Cardiac ventricle fibroblast (primary cell): ENCODE results near the gene NIPSNAP3A. TPM values are rescaled to one million over a fixed set of nuclear protein-coding genes. Genes with fewer than 3 reads are reported as not detected.

Experiments used
- total RNA-seq: library from RNA; depleted of rRNA; stranded (reverse); fragments of >200 nt; gene quantifications from 2 replicates; pipeline ENCODE4 v1.2.3, GENCODE V29; 2015

Gene NIPSNAP3A
- 11.0 and 13.2 TPM in 2 replicates for total RNA-seq

DNA sequence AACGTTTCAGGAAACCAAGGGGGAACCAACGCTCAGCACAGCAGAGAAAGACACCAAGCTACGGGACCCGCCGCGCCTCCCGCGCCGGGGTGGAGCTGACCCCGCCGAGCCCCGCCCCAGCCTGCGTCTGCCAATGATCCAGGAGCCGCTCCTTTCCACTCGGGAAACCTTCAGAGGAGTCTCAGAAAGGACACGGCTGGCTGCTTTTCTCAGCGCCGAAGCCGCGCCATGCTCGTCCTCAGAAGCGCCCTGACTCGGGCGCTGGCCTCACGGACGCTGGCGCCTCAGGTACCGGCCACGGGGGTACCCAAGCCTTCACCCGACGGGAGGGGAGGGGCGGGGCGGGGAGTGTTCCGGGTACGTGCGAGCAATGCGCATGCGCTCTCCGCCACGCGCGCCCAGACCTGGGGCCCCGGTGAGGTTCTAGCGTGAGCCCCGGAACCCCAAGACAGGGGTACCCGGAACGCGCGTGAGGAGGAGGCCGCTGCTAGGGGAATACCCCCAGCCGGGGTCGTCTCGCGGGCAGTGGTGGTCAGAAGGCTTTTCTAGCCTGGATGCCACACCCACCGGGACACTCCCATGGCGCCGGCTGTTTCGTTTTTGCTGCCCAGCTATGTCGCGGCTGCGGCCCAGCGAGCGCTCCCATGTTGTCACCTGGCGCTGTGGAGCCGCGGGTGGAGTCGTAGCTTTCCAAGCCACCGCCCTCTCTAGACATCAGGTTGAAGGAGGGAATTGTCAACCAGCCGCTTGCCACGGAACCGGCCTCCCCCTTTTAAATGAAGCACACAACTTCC, at the start of gene NIPSNAP3A:
NIPSNAP3A (plus strand) TSS at position 119 of the 794 bp plus-strand sequence; CDS start at position 229, 110 bp downstream.

Other genes starting within 250 kb of the NIPSNAP3A start
- not detected in 2 replicates for gene OR13F1, start 243.4 kb upstream of the NIPSNAP3A start, total RNA-seq
- not detected in 2 replicates for gene OR13C4, start 220.5 kb upstream of the NIPSNAP3A start, total RNA-seq
- gene OR13C3, start 210.8 kb upstream of the NIPSNAP3A start, total RNA-seq = not detected in 2 replicates
- not detected in 2 replicates for gene OR13C8, start 178.5 kb upstream of the NIPSNAP3A start, total RNA-seq
- gene OR13C5, start 148.3 kb upstream of the NIPSNAP3A start, total RNA-seq = not detected in 2 replicates
- gene OR13C2, start 142.1 kb upstream of the NIPSNAP3A start, total RNA-seq = not detected in 2 replicates
- gene OR13C9, start 129.5 kb upstream of the NIPSNAP3A start, total RNA-seq = not detected in 2 replicates
- gene OR13D1, start 53.2 kb upstream of the NIPSNAP3A start, total RNA-seq = not detected in 2 replicates
- gene NIPSNAP3B, start 16.4 kb downstream of the NIPSNAP3A start, total RNA-seq = 0.25 and 0.29 TPM in 2 replicates
- 32.9 and 38.1 TPM in 2 replicates for gene ABCA1, start 180.5 kb downstream of the NIPSNAP3A start, total RNA-seq